ENCODE measurements around the gene MYBBP1A. TPM values are rescaled to one million over a fixed set of nuclear protein-coding genes. Genes with fewer than 3 reads are reported as not detected.

The MYBBP1A gene
- total RNA-seq, 1 donor from 2014 or later: 47.1 TPM

- H3K27ac ChIP-seq: no peak overlapping the region
Measured at GRCh38 chr17:4492721-4493561, 62.2 kb downstream of the MYBBP1A start.

DNA sequence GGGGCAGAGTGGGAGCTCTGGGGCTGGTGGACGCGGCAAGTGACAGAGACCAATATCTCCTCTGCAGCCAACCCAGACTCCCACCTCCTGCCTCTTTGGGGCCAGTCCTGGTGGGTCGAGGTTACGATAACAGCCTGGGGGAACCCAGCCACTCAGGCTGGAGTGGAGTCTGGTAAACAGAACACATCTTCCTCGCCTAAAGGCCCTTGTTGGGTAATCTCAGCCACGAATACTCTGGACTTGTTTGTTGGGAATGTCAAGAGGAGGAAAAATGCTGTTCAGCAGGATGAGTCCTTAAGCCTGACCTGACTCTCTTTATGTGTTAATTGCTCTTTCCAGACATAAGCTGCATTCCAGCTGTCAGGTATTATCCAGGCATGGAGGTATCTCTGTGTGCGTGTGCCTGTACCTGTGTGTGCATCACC lies 64.5 kb downstream of the MYBBP1A start:
- DNase-seq (ENCODE audit: extremely low spot score in 2 of 2): no peak
- no peaks in the 10 kb centered on the region for H3K4me1 ChIP-seq
- intact Hi-C loops (cut with DNase I): no loop called here
- H3K27ac ChIP-seq: no peak overlapping the region
- no peak for TF ChIP-seq POLR2A (IDR thresholded peaks at IDR 0.05)
- no peak for TF ChIP-seq POLR2AphosphoS5 (IDR thresholded peaks at IDR 0.05; ENCODE audit: insufficient read depth in 1 of 2, low read depth in 1 of 2)
- TF ChIP-seq, protein P1, sequence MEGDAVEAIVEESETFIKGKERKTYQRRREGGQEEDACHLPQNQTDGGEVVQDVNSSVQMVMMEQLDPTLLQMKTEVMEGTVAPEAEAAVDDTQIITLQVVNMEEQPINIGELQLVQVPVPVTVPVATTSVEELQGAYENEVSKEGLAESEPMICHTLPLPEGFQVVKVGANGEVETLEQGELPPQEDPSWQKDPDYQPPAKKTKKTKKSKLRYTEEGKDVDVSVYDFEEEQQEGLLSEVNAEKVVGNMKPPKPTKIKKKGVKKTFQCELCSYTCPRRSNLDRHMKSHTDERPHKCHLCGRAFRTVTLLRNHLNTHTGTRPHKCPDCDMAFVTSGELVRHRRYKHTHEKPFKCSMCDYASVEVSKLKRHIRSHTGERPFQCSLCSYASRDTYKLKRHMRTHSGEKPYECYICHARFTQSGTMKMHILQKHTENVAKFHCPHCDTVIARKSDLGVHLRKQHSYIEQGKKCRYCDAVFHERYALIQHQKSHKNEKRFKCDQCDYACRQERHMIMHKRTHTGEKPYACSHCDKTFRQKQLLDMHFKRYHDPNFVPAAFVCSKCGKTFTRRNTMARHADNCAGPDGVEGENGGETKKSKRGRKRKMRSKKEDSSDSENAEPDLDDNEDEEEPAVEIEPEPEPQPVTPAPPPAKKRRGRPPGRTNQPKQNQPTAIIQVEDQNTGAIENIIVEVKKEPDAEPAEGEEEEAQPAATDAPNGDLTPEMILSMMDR (IDR thresholded peaks at IDR 0.05): no peak
- no peaks in the 10 kb centered on the region for H3K27me3 ChIP-seq
- H3K9me3 ChIP-seq: no peaks in the 10 kb centered on the region
- no peaks in the 10 kb centered on the region for H3K36me3 ChIP-seq
- H3K4me3 ChIP-seq: no peak overlapping the region

More at GRCh38 chr17:4492721-4493561, 62.2 kb downstream of the MYBBP1A start:
- Histone ChIP-seq H3K27me3 (no peaks in the 10 kb centered on the region), H3K4me1 (peaks cover 4% of the 10 kb centered on the region), H3K9me3 (no peaks in the 10 kb centered on the region), H3K36me3 (no peaks in the 10 kb centered on the region), H3K4me3 (no peak overlapping the region)
- DNase-seq (ENCODE audit: extremely low spot score in 2 of 2): no peak
- TF ChIP-seq, protein P1 (IDR thresholded peaks at IDR 0.05): no peak
- intact Hi-C loops (cut with DNase I): no loop called here

DNA sequence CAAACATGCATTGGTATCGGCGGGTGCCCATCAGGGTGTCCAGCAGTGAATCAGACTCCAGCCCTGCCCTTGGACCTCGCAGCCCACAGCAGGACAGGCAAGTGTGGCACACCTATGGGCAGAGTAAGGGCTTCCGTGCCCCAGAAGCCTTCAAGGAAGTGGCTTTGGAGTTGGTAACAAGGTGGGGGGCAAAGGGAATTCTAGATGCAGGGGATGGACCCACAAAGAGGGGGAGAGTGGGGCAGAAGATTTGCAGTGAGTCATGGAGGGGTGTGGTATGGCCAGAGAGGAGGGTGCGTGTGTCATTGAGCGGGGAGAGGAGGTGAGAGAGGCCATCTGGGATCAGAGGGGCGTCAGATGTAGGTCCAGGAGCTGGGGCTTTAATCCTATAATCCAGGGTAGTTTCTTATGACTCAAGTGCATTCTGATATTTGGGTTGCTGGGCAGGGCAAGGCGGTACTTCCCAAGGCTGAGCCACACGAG lies 65.0 kb downstream of the MYBBP1A start:
- no peak for DNase-seq (ENCODE audit: extremely low spot score in 2 of 2)
- intact Hi-C loops (cut with DNase I): no loop called here
- no peaks in the 10 kb centered on the region for H3K4me1 ChIP-seq
- H3K27ac ChIP-seq: no peak overlapping the region
- H3K4me3 ChIP-seq: no peak overlapping the region
- H3K36me3 ChIP-seq: no peaks in the 10 kb centered on the region
- no peak for TF ChIP-seq POLR2AphosphoS5 (IDR thresholded peaks at IDR 0.05; ENCODE audit: insufficient read depth in 1 of 2, low read depth in 1 of 2)
- TF ChIP-seq, protein P1 (IDR thresholded peaks at IDR 0.05): no peak
- no peak for TF ChIP-seq POLR2A (IDR thresholded peaks at IDR 0.05)
- H3K9me3 ChIP-seq: no peaks in the 10 kb centered on the region
- no peaks in the 10 kb centered on the region for H3K27me3 ChIP-seq

DNA sequence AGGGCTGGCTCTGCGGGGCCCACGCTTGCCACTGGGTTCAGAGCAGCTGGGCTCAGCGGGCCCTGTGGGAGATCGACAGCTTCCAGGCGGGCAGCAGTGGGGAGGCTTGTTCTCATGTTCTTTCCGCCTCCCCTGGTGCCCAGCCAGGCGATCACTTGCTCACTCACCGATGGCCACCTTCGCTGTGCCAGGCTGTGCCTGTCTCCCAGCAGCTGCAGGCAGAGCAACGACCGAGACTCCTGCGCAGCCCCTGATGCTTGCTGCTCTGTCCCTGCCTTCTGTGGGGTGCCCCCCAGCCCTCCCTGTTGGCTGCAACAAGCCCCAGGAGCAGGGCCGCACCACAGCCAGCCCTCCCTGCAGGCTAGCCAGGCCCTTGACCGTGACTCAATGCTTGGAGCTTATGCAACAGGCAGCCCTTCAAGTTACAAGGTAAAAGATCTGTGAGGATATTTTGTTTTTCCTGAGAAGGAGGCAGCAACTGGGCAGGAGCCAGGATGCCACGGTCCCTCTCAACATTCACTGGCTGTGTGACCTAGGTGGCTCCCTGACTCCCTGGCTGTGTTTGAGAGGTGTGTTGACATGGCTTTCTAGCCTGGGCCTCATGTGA lies 66.1 kb downstream of the MYBBP1A start:
- Histone ChIP-seq H3K27ac (no peak overlapping the region), H3K36me3 (no peaks in the 10 kb centered on the region)

More for the DNA sequence above, 66.1 kb downstream of the MYBBP1A start:
- Histone ChIP-seq H3K4me1 (no peaks in the 10 kb centered on the region), H3K27me3 (no peaks in the 10 kb centered on the region), H3K9me3 (no peaks in the 10 kb centered on the region), H3K4me3 (no peak overlapping the region)
- intact Hi-C loops (cut with DNase I): no loop called here
- TF ChIP-seq POLR2A (IDR thresholded peaks at IDR 0.05): no peak
- TF ChIP-seq, protein P1 (IDR thresholded peaks at IDR 0.05): no peak
- TF ChIP-seq POLR2AphosphoS5 (IDR thresholded peaks at IDR 0.05; ENCODE audit: insufficient read depth in 1 of 2, low read depth in 1 of 2): no peak
- DNase-seq (ENCODE audit: extremely low spot score in 2 of 2): no peak

Other genes with a start within 250 kb of the MYBBP1A start
- gene UBE2G1, start 188.7 kb downstream of the MYBBP1A start, total RNA-seq: 45.4 TPM
- gene SPNS3, start 121.4 kb downstream of the MYBBP1A start, total RNA-seq: not detected
- gene SPNS2, start 56.5 kb downstream of the MYBBP1A start, total RNA-seq: 79.3 TPM
- gene GGT6, start 5.2 kb upstream of the MYBBP1A start, total RNA-seq: 9.6 TPM
- gene SMTNL2, start 29.1 kb upstream of the MYBBP1A start, total RNA-seq: 2.5 TPM
- not detected for gene ALOX15, start 86.3 kb upstream of the MYBBP1A start, total RNA-seq
- gene PELP1, start 148.8 kb upstream of the MYBBP1A start, total RNA-seq: 19.4 TPM
- gene ARRB2, start 155.2 kb upstream of the MYBBP1A start, total RNA-seq: 28.0 TPM
- 28.5 TPM for gene MED11, start 176.0 kb upstream of the MYBBP1A start, total RNA-seq
- not detected for gene ZMYND15, start 184.4 kb upstream of the MYBBP1A start, total RNA-seq
- gene CXCL16, start 184.5 kb upstream of the MYBBP1A start, total RNA-seq: 6.4 TPM
- not detected for gene TM4SF5, start 216.5 kb upstream of the MYBBP1A start, total RNA-seq
- 12.5 TPM for gene VMO1, start 231.0 kb upstream of the MYBBP1A start, total RNA-seq
- not detected for gene GLTPD2, start 233.6 kb upstream of the MYBBP1A start, total RNA-seq
- gene PSMB6, start 240.8 kb upstream of the MYBBP1A start, total RNA-seq: 110 TPM